ENCODE data around the gene GDPGP1. TPM values are rescaled to one million over a fixed set of nuclear protein-coding genes. Genes with fewer than 3 reads are reported as not detected.
A peak's percentile ranks its signal among the peaks of the same experiment; 100 is the strongest.

Gene GDPGP1
- total RNA-seq, 1 experiment from 2014 or later, result 5.1 TPM

- H3K36me3 Mint-ChIP-seq (ENCODE audit: insufficient read depth, unreplicated experiment), result no peaks in the 10 kb centered on the region
- H3K27me3 ChIP-seq (replicated peaks; ENCODE audit: control insufficient read depth, insufficient read depth, low read length), result no peaks in the 10 kb centered on the region
- peaks cover 16% of the 10 kb centered on the region for H3K4me1 Mint-ChIP-seq (ENCODE audit: low read depth, unreplicated experiment)
- H3K4me1 ChIP-seq, result no peaks in the 10 kb centered on the region; the same call in 1 of the 2 replicates
- H3K27ac Mint-ChIP-seq (ENCODE audit: unreplicated experiment), result no peak overlapping the region
- H3K4me3 Mint-ChIP-seq (ENCODE audit: unreplicated experiment), result peak overlapping the region; percentile 38
- no peaks in the 10 kb centered on the region for H3K27me3 Mint-ChIP-seq (ENCODE audit: insufficient read depth, unreplicated experiment)
- ChIA-PET CTCF (interaction anchor here (2.0 to 3.1 kb wide), 3 partner anchors 10 to 89 kb away, joined by 4 to 37 read pairs (median 24); no protein-coding TSS in a partner anchor), POLR2A (no interaction called here)
- H3K36me3 ChIP-seq (ENCODE audit: control insufficient read depth, insufficient read depth, low read length), result no peaks in the 10 kb centered on the region; the same call in 1 of the 2 replicates
- no TSS peak for BruUV-seq (replicated peaks)
- no peak for TF ChIP-seq CTCF (IDR thresholded peaks at IDR 0.05; ENCODE audit: insufficient read depth in 1 of 2, low read depth in 1 of 2, low read length in 1 of 2, severe bottlenecking in 1 of 2, unreplicated experiment in 1 of 2)
- H3K4me3 ChIP-seq (ENCODE audit: low read depth, low read length), result no peak overlapping the region
- no peaks in the 10 kb centered on the region for H3K9me3 ChIP-seq
- H3K9me3 Mint-ChIP-seq (ENCODE audit: unreplicated experiment), result no peaks in the 10 kb centered on the region
- DNase-seq, result no peak
- intact Hi-C loops (cut with micrococcal nuclease; ENCODE audit: unreplicated experiment), result loop anchor here (5.0 kb wide), 1 partner anchor 51 kb away; no protein-coding TSS in a partner anchor
Measured at GRCh38 chr15:90231028-90232017, 2.7 kb upstream of the GDPGP1 start.

- Mint-ChIP-seq H3K9me3 (ENCODE audit: unreplicated experiment) (no peaks in the 10 kb centered on the region), H3K4me1 (ENCODE audit: low read depth, unreplicated experiment) (peaks cover 16% of the 10 kb centered on the region), H3K36me3 (ENCODE audit: insufficient read depth, unreplicated experiment) (no peaks in the 10 kb centered on the region), H3K4me3 (ENCODE audit: unreplicated experiment) (peak overlapping the region; percentile 80), H3K27ac (ENCODE audit: unreplicated experiment) (no peak overlapping the region), H3K27me3 (ENCODE audit: insufficient read depth, unreplicated experiment) (no peaks in the 10 kb centered on the region)
- intact Hi-C loops (cut with micrococcal nuclease; ENCODE audit: unreplicated experiment), result loop anchor here (5.0 kb wide), 1 partner anchor 50 kb away; no protein-coding TSS in a partner anchor
- POLR2A ChIA-PET, result no interaction called here
- CTCF ChIA-PET, result interaction anchor here (0.5 to 3.1 kb wide), 8 partner anchors 8 to 155 kb away, joined by 3 to 37 read pairs (median 6); partner anchors contain the start of gene TTLL13
- no peaks in the 10 kb centered on the region for H3K27me3 ChIP-seq (replicated peaks; ENCODE audit: control insufficient read depth, insufficient read depth, low read length)
- no peak overlapping the region for H3K4me3 ChIP-seq (ENCODE audit: low read depth, low read length)
- no peak for TF ChIP-seq CTCF (IDR thresholded peaks at IDR 0.05; ENCODE audit: insufficient read depth in 1 of 2, low read depth in 1 of 2, low read length in 1 of 2, severe bottlenecking in 1 of 2, unreplicated experiment in 1 of 2)
- no peaks in the 10 kb centered on the region; the same call in 1 of the 2 replicates for H3K36me3 ChIP-seq (ENCODE audit: control insufficient read depth, insufficient read depth, low read length)
- BruUV-seq (replicated peaks), result no TSS peak
- DNase-seq, result no peak
- no peaks in the 10 kb centered on the region; the same call in 1 of the 2 replicates for H3K4me1 ChIP-seq
- H3K9me3 ChIP-seq, result no peaks in the 10 kb centered on the region
Measured at GRCh38 chr15:90232196-90232595, 1.8 kb upstream of the GDPGP1 start.

- no peaks in the 10 kb centered on the region; the same call in 1 of the 2 replicates for H3K4me1 ChIP-seq
- H3K27me3 ChIP-seq (replicated peaks; ENCODE audit: control insufficient read depth, insufficient read depth, low read length), result no peaks in the 10 kb centered on the region
- Mint-ChIP-seq H3K4me1 (ENCODE audit: low read depth, unreplicated experiment) (peaks cover 16% of the 10 kb centered on the region), H3K27ac (ENCODE audit: unreplicated experiment) (peak overlapping the region; percentile 88), H3K9me3 (ENCODE audit: unreplicated experiment) (no peaks in the 10 kb centered on the region), H3K27me3 (ENCODE audit: insufficient read depth, unreplicated experiment) (no peaks in the 10 kb centered on the region), H3K36me3 (ENCODE audit: insufficient read depth, unreplicated experiment) (no peaks in the 10 kb centered on the region), H3K4me3 (ENCODE audit: unreplicated experiment) (peak overlapping the region; percentile 80)
- DNase-seq, result peak in 1 of 2 experiments; percentile 88
- no peaks in the 10 kb centered on the region for H3K9me3 ChIP-seq
- BruUV-seq (replicated peaks), result no TSS peak
- intact Hi-C loops (cut with micrococcal nuclease; ENCODE audit: unreplicated experiment), result loop anchor here (1.0 to 5.0 kb wide), 2 partner anchors 16 to 49 kb away; partner anchors contain the start of gene TTLL13
- no peaks in the 10 kb centered on the region; the same call in 1 of the 2 replicates for H3K36me3 ChIP-seq (ENCODE audit: control insufficient read depth, insufficient read depth, low read length)
- peak overlapping the region; percentile 63 for H3K4me3 ChIP-seq (ENCODE audit: low read depth, low read length)
- ChIA-PET POLR2A (interaction anchor here (0.6 to 1.9 kb wide), 7 partner anchors 16 to 603 kb away, joined by 3 to 23 read pairs (median 5); partner anchors contain the start of genes IQGAP1 and TTLL13), CTCF (interaction anchor here (0.5 to 3.1 kb wide), 17 partner anchors 9 to 493 kb away, joined by 3 to 37 read pairs (median 6); partner anchors contain the start of gene TTLL13)
- TF ChIP-seq CTCF (IDR thresholded peaks at IDR 0.05; ENCODE audit: insufficient read depth in 1 of 2, low read depth in 1 of 2, low read length in 1 of 2, severe bottlenecking in 1 of 2, unreplicated experiment in 1 of 2), result peak; percentile 51 to 79
Measured at GRCh38 chr15:90232941-90233386, 1.0 kb upstream of the GDPGP1 start.
